ENCODE measurements around the gene OR56B1. TPM values are rescaled to one million over a fixed set of nuclear protein-coding genes. Genes with fewer than 3 reads are reported as not detected.

The OR56B1 gene
- total RNA-seq, 2 experiments from 2014 or later: 0.06 TPM; not detected in 1

- no peak overlapping the region for H3K4me2 ChIP-seq (ENCODE audit: low read length)
- DNase-seq (ENCODE audit: low spot score): no peak
- H3K9me2 ChIP-seq (ENCODE audit: insufficient read depth, low read length): no peaks in the 10 kb centered on the region
- no peaks in the 10 kb centered on the region for H3K79me2 ChIP-seq (ENCODE audit: insufficient read depth, low read depth, low read length)
- no peaks in the 10 kb centered on the region for H4K20me1 ChIP-seq (ENCODE audit: insufficient read depth, low read length)
- no peaks in the 10 kb centered on the region for H3K4me1 ChIP-seq (ENCODE audit: insufficient read depth, low read length, poor library complexity, severe bottlenecking)
- ChIA-PET CTCF (ENCODE audit: unreplicated experiment) (no interaction called here), POLR2A (no interaction called here)
- no peaks in the 10 kb centered on the region for H3K36me3 ChIP-seq (ENCODE audit: insufficient read depth, low read length)
- H3K9me3 ChIP-seq (ENCODE audit: low read length): no peaks in the 10 kb centered on the region
- H2AFZ ChIP-seq (ENCODE audit: low read length): no peak overlapping the region
- intact Hi-C loops (cut with micrococcal nuclease; ENCODE audit: unreplicated experiment): no loop called here
- TF ChIP-seq CTCF (conservative IDR thresholded peaks at IDR 0.05; ENCODE audit: low read length) (no peak), EZH2phosphoT487 (IDR thresholded peaks at IDR 0.05; ENCODE audit: borderline replicate concordance, low read depth, low read length) (no peak)
- H3K27ac ChIP-seq (ENCODE audit: low read depth, low read length, poor library complexity, severe bottlenecking): no peak overlapping the region
- BruUV-seq (replicated peaks): no TSS peak
- no peak overlapping the region for H3K4me3 ChIP-seq (ENCODE audit: low read depth, low read length, poor library complexity, severe bottlenecking)
Measured at GRCh38 chr11:5738431-5738830, 2.2 kb downstream of the OR56B1 start.

GRCh38 chr11:5746614-5747013 is 10.4 kb downstream of the OR56B1 start:
- intact Hi-C loops (cut with micrococcal nuclease; ENCODE audit: unreplicated experiment): no loop called here
- no peaks in the 10 kb centered on the region for H4K20me1 ChIP-seq (ENCODE audit: insufficient read depth, low read length)
- POLR2A ChIA-PET: interaction anchor here (0.7 kb wide), 1 partner anchor 411 kb away, joined by 4 read pairs; no protein-coding TSS in a partner anchor
- no peaks in the 10 kb centered on the region for H3K79me2 ChIP-seq (ENCODE audit: insufficient read depth, low read depth, low read length)
- H3K36me3 ChIP-seq (ENCODE audit: insufficient read depth, low read length): no peaks in the 10 kb centered on the region
- no TSS peak for BruUV-seq (replicated peaks)
- CTCF ChIA-PET (ENCODE audit: unreplicated experiment): no interaction called here
- H3K27ac ChIP-seq (ENCODE audit: low read depth, low read length, poor library complexity, severe bottlenecking): no peak overlapping the region
- DNase-seq (ENCODE audit: low spot score): no peak
- H2AFZ ChIP-seq (ENCODE audit: low read length): no peak overlapping the region
- H3K9me2 ChIP-seq (ENCODE audit: insufficient read depth, low read length): no peaks in the 10 kb centered on the region
- H3K4me1 ChIP-seq (ENCODE audit: insufficient read depth, low read length, poor library complexity, severe bottlenecking): no peaks in the 10 kb centered on the region
- no peaks in the 10 kb centered on the region for H3K9me3 ChIP-seq (ENCODE audit: low read length)
- no peak overlapping the region for H3K4me2 ChIP-seq (ENCODE audit: low read length)
- TF ChIP-seq CTCF (conservative IDR thresholded peaks at IDR 0.05; ENCODE audit: low read length) (no peak), EZH2phosphoT487 (IDR thresholded peaks at IDR 0.05; ENCODE audit: borderline replicate concordance, low read depth, low read length) (no peak)
- no peak overlapping the region for H3K4me3 ChIP-seq (ENCODE audit: low read depth, low read length, poor library complexity, severe bottlenecking)

- POLR2A ChIA-PET: no interaction called here
- no peak overlapping the region for H2AFZ ChIP-seq (ENCODE audit: low read length)
- intact Hi-C loops (cut with micrococcal nuclease; ENCODE audit: unreplicated experiment): no loop called here
- CTCF ChIA-PET (ENCODE audit: unreplicated experiment): no interaction called here
- no peak overlapping the region for H3K4me2 ChIP-seq (ENCODE audit: low read length)
- no peaks in the 10 kb centered on the region for H4K20me1 ChIP-seq (ENCODE audit: insufficient read depth, low read length)
- BruUV-seq (replicated peaks): no TSS peak
- H3K4me3 ChIP-seq (ENCODE audit: low read depth, low read length, poor library complexity, severe bottlenecking): no peak overlapping the region
- H3K4me1 ChIP-seq (ENCODE audit: insufficient read depth, low read length, poor library complexity, severe bottlenecking): no peaks in the 10 kb centered on the region
- DNase-seq (ENCODE audit: low spot score): no peak
- H3K9me2 ChIP-seq (ENCODE audit: insufficient read depth, low read length): no peaks in the 10 kb centered on the region
- no peaks in the 10 kb centered on the region for H3K36me3 ChIP-seq (ENCODE audit: insufficient read depth, low read length)
- no peaks in the 10 kb centered on the region for H3K9me3 ChIP-seq (ENCODE audit: low read length)
- no peaks in the 10 kb centered on the region for H3K79me2 ChIP-seq (ENCODE audit: insufficient read depth, low read depth, low read length)
- no peak overlapping the region for H3K27ac ChIP-seq (ENCODE audit: low read depth, low read length, poor library complexity, severe bottlenecking)
- no peak for TF ChIP-seq EZH2phosphoT487 (IDR thresholded peaks at IDR 0.05; ENCODE audit: borderline replicate concordance, low read depth, low read length)
- no peak for TF ChIP-seq CTCF (conservative IDR thresholded peaks at IDR 0.05; ENCODE audit: low read length)
Measured at GRCh38 chr11:5749836-5750235, 13.6 kb downstream of the OR56B1 start.

All from OCI-LY7 (cell line).